ENCODE results near the gene KCNQ1OT1.
A peak's percentile ranks its signal among the peaks of the same experiment; 100 is the strongest.

Gene KCNQ1OT1

GRCh38 chr11:2687223-2687530, 12.6 kb downstream of the KCNQ1OT1 start:
- H3K27me3 ChIP-seq (ENCODE audit: insufficient read depth, low read length, poor library complexity, severe bottlenecking) = no peaks in the 10 kb centered on the region
- H3K79me2 ChIP-seq (ENCODE audit: insufficient read depth, low read length) = peaks cover 100% of the 10 kb centered on the region
- no peak overlapping the region for H2AFZ ChIP-seq (ENCODE audit: low read length)
- TF ChIP-seq CTCF (conservative IDR thresholded peaks at IDR 0.05; ENCODE audit: low read length) (no peak), EZH2phosphoT487 (IDR thresholded peaks at IDR 0.05; ENCODE audit: borderline replicate concordance) (no peak)
- H4K20me1 ChIP-seq (ENCODE audit: insufficient read depth, low read length, poor library complexity, severe bottlenecking) = peaks cover 52% of the 10 kb centered on the region
- no peak overlapping the region for H3K4me3 ChIP-seq (ENCODE audit: low read length, poor library complexity, severe bottlenecking)
- no peak overlapping the region for H3K9ac ChIP-seq (ENCODE audit: low read depth, low read length, poor library complexity, severe bottlenecking)
- no peaks in the 10 kb centered on the region for H3F3A ChIP-seq (ENCODE audit: low read depth)
- peaks cover 50% of the 10 kb centered on the region for H3K4me1 ChIP-seq (ENCODE audit: insufficient read depth, low read length, poor library complexity, severe bottlenecking)
- H3K36me3 ChIP-seq (ENCODE audit: insufficient read depth, low read length) = peaks cover 12% of the 10 kb centered on the region; the same call in 1 of the 2 replicates
- H3K9me3 ChIP-seq (ENCODE audit: insufficient read depth, low read depth, low read length) = no peaks in the 10 kb centered on the region
- no peaks in the 10 kb centered on the region for H3K9me2 ChIP-seq (replicated peaks; ENCODE audit: low read depth, low read length)
- no peak overlapping the region for H3K4me2 ChIP-seq (ENCODE audit: low read depth, low read length, poor library complexity, severe bottlenecking)

- Histone ChIP-seq H4K20me1 (ENCODE audit: insufficient read depth, low read length, poor library complexity, severe bottlenecking) (peaks cover 51% of the 10 kb centered on the region), H3K9me3 (ENCODE audit: insufficient read depth, low read depth, low read length) (no peaks in the 10 kb centered on the region), H3K9ac (ENCODE audit: low read depth, low read length, poor library complexity, severe bottlenecking) (no peak overlapping the region), H3K36me3 (ENCODE audit: insufficient read depth, low read length) (peaks cover 12% of the 10 kb centered on the region; the same call in 1 of the 2 replicates), H3K27me3 (ENCODE audit: insufficient read depth, low read length, poor library complexity, severe bottlenecking) (no peaks in the 10 kb centered on the region), H3K9me2 (replicated peaks; ENCODE audit: low read depth, low read length) (no peaks in the 10 kb centered on the region), H3K4me2 (ENCODE audit: low read depth, low read length, poor library complexity, severe bottlenecking) (no peak overlapping the region), H3K4me3 (ENCODE audit: low read length, poor library complexity, severe bottlenecking) (no peak overlapping the region), H3F3A (ENCODE audit: low read depth) (no peaks in the 10 kb centered on the region), H3K79me2 (ENCODE audit: insufficient read depth, low read length) (peaks cover 100% of the 10 kb centered on the region), H3K4me1 (ENCODE audit: insufficient read depth, low read length, poor library complexity, severe bottlenecking) (peaks cover 50% of the 10 kb centered on the region), H2AFZ (ENCODE audit: low read length) (no peak overlapping the region)
- TF ChIP-seq EZH2phosphoT487 (IDR thresholded peaks at IDR 0.05; ENCODE audit: borderline replicate concordance) = no peak
- no peak for TF ChIP-seq CTCF (conservative IDR thresholded peaks at IDR 0.05; ENCODE audit: low read length)
Observed at GRCh38 chr11:2686360-2687222, 13.2 kb downstream of the KCNQ1OT1 start.

GRCh38 chr11:2685566-2686359, 14.0 kb downstream of the KCNQ1OT1 start:
- no peaks in the 10 kb centered on the region for H3K9me2 ChIP-seq (replicated peaks; ENCODE audit: low read depth, low read length)
- H3K9ac ChIP-seq (ENCODE audit: low read depth, low read length, poor library complexity, severe bottlenecking) = peak overlapping the region; percentile 19
- TF ChIP-seq EZH2phosphoT487 (IDR thresholded peaks at IDR 0.05; ENCODE audit: borderline replicate concordance) = no peak
- no peak for TF ChIP-seq CTCF (conservative IDR thresholded peaks at IDR 0.05; ENCODE audit: low read length)
- peaks cover 100% of the 10 kb centered on the region for H3K79me2 ChIP-seq (ENCODE audit: insufficient read depth, low read length)
- no peaks in the 10 kb centered on the region for H3K9me3 ChIP-seq (ENCODE audit: insufficient read depth, low read depth, low read length)
- H3K36me3 ChIP-seq (ENCODE audit: insufficient read depth, low read length) = peaks cover 12% of the 10 kb centered on the region; the same call in 1 of the 2 replicates
- H3K27me3 ChIP-seq (ENCODE audit: insufficient read depth, low read length, poor library complexity, severe bottlenecking) = no peaks in the 10 kb centered on the region
- no peak overlapping the region for H3K4me2 ChIP-seq (ENCODE audit: low read depth, low read length, poor library complexity, severe bottlenecking)
- H3K4me1 ChIP-seq (ENCODE audit: insufficient read depth, low read length, poor library complexity, severe bottlenecking) = peaks cover 46% of the 10 kb centered on the region
- H2AFZ ChIP-seq (ENCODE audit: low read length) = no peak overlapping the region
- H3F3A ChIP-seq (ENCODE audit: low read depth) = no peaks in the 10 kb centered on the region
- no peak overlapping the region for H3K4me3 ChIP-seq (ENCODE audit: low read length, poor library complexity, severe bottlenecking)
- peaks cover 45% of the 10 kb centered on the region for H4K20me1 ChIP-seq (ENCODE audit: insufficient read depth, low read length, poor library complexity, severe bottlenecking)

Measured in Loucy (cell line).